NB4 (cell line): Measurements from ENCODE around the gene MICAL3.

ENCODE experiments used
- POLR2A ChIP-seq: IDR thresholded peaks from 2 replicates; pipeline ENCODE4 v1.6.1; 2011; ENCODE audit warnings: mild to moderate bottlenecking; ENCODE audit not compliant: insufficient read length; ENCODE audit errors: extremely low read depth
- TF ChIP-seq, protein P1 (sequence below): IDR thresholded peaks from one replicate; pipeline ENCODE4 v1.5.1; 2012; ENCODE audit warnings: low read depth, low read length

GRCh38 chr22:17782621-17783020, 241.7 kb downstream of the MICAL3 start:
- TF ChIP-seq, protein P1, sequence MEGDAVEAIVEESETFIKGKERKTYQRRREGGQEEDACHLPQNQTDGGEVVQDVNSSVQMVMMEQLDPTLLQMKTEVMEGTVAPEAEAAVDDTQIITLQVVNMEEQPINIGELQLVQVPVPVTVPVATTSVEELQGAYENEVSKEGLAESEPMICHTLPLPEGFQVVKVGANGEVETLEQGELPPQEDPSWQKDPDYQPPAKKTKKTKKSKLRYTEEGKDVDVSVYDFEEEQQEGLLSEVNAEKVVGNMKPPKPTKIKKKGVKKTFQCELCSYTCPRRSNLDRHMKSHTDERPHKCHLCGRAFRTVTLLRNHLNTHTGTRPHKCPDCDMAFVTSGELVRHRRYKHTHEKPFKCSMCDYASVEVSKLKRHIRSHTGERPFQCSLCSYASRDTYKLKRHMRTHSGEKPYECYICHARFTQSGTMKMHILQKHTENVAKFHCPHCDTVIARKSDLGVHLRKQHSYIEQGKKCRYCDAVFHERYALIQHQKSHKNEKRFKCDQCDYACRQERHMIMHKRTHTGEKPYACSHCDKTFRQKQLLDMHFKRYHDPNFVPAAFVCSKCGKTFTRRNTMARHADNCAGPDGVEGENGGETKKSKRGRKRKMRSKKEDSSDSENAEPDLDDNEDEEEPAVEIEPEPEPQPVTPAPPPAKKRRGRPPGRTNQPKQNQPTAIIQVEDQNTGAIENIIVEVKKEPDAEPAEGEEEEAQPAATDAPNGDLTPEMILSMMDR, result no peak
- TF ChIP-seq POLR2A, result no peak
